T follicular helper cell (primary cell): Measurements from ENCODE around the gene CLCN6.

Source experiments
- DNase-seq: peaks from one replicate; pipeline ENCODE4 v3.0.0-alpha.2; 2020; ENCODE audit warnings: low read depth

The CLCN6 gene

GRCh38 chr1:11879311-11880180 is 73.6 kb downstream of the CLCN6 start:
- no peak for DNase-seq

- no peak for DNase-seq
Observed at GRCh38 chr1:11880181-11880575, 74.2 kb downstream of the CLCN6 start.

- DNase-seq = no peak
Observed at GRCh38 chr1:11880911-11881748, 75.1 kb downstream of the CLCN6 start.

- DNase-seq = no peak
Observed at GRCh38 chr1:11881749-11882441, 75.9 kb downstream of the CLCN6 start.

- DNase-seq = no peak
Observed at GRCh38 chr1:11882814-11883538, 77.0 kb downstream of the CLCN6 start.

- no peak for DNase-seq
Observed at GRCh38 chr1:11885916-11886315, 79.9 kb downstream of the CLCN6 start.

- DNase-seq = no peak
Observed at GRCh38 chr1:11886986-11887665, 81.1 kb downstream of the CLCN6 start.

GRCh38 chr1:11887666-11888007 is 81.6 kb downstream of the CLCN6 start:
- no peak for DNase-seq

GRCh38 chr1:11888206-11888876 is 82.3 kb downstream of the CLCN6 start:
- no peak for DNase-seq

GRCh38 chr1:11888877-11889208 is 82.9 kb downstream of the CLCN6 start:
- no peak for DNase-seq

GRCh38 chr1:11891433-11892186 is 85.6 kb downstream of the CLCN6 start:
- no peak for DNase-seq
